ENCODE measurements around the gene GBP4. TPM values are rescaled to one million over a fixed set of nuclear protein-coding genes. Genes with fewer than 3 reads are reported as not detected.

Gene GBP4
- polyA plus RNA-seq, 1 experiment, result not detected

DNA sequence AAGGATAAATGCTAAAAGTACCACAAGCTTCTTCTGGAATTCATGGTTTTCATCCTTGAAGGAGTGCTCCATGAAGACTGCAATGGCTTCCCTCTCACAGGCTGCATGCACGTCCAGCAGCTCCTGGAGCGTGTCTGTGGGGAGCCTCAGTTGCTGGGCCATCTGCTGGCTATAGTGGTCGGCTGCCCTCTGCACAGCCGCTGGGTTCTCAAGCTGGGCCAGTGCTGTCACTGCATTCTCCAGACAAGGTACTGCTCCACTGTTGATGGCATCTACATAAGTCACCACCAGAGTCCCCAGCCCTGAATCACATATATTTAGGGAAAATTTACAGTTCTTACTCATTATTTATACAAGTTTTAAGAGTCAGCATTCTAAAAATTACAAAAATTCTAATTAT, 8.7 kb downstream of the GBP4 start:
- Histone ChIP-seq H3K27me3 (ENCODE audit: control insufficient read depth, insufficient read depth, low read length) (no peaks in the 10 kb centered on the region), H3K27ac (ENCODE audit: low read depth, low read length) (no peak overlapping the region), H3K9me3 (ENCODE audit: control insufficient read depth, insufficient read depth, low read length) (no peaks in the 10 kb centered on the region), H3K4me3 (ENCODE audit: low read depth, low read length) (no peak overlapping the region)
- DNase-seq (ENCODE audit: low read depth, low spot score), result no peak
- POLR2A ChIA-PET, result no interaction called here
- TF ChIP-seq, protein P1, sequence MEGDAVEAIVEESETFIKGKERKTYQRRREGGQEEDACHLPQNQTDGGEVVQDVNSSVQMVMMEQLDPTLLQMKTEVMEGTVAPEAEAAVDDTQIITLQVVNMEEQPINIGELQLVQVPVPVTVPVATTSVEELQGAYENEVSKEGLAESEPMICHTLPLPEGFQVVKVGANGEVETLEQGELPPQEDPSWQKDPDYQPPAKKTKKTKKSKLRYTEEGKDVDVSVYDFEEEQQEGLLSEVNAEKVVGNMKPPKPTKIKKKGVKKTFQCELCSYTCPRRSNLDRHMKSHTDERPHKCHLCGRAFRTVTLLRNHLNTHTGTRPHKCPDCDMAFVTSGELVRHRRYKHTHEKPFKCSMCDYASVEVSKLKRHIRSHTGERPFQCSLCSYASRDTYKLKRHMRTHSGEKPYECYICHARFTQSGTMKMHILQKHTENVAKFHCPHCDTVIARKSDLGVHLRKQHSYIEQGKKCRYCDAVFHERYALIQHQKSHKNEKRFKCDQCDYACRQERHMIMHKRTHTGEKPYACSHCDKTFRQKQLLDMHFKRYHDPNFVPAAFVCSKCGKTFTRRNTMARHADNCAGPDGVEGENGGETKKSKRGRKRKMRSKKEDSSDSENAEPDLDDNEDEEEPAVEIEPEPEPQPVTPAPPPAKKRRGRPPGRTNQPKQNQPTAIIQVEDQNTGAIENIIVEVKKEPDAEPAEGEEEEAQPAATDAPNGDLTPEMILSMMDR (IDR thresholded peaks at IDR 0.05; ENCODE audit: low read depth, low read length), result 0 out of 2 replicates have a peak, but pooled peaks have one; percentile 9
- CTCF ChIA-PET, result interaction anchor here (0.6 to 1.2 kb wide), 2 partner anchors 192 to 206 kb away, joined by 3 read pairs; no protein-coding TSS in a partner anchor

DNA sequence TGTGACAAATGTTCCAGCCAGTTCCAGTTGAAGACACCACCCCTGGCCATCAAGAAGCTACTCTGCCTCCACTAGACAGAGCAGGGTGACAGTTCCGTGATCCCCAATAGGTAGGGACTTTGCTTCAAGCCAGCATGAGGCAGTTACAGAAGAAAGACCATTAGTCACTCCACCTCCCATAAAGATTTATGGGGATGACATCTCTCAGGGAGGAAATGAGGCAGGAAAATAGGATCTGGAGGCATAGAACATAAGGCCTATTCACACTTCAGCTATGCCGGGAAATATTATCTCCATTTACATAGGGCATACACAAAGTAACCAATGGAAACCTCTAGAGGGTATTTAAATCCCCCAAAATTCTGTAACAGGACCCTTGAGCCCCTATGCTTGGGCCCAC, 19.4 kb downstream of the GBP4 start:
- CTCF ChIA-PET, result no interaction called here
- Histone ChIP-seq H3K9me3 (ENCODE audit: control insufficient read depth, insufficient read depth, low read length) (no peaks in the 10 kb centered on the region), H3K27ac (ENCODE audit: low read depth, low read length) (no peak overlapping the region), H3K27me3 (ENCODE audit: control insufficient read depth, insufficient read depth, low read length) (no peaks in the 10 kb centered on the region), H3K4me3 (ENCODE audit: low read depth, low read length) (no peak overlapping the region)
- POLR2A ChIA-PET, result no interaction called here
- TF ChIP-seq, protein P1 (IDR thresholded peaks at IDR 0.05; ENCODE audit: low read depth, low read length), result no peak
- no peak for DNase-seq (ENCODE audit: low read depth, low spot score)

DNA sequence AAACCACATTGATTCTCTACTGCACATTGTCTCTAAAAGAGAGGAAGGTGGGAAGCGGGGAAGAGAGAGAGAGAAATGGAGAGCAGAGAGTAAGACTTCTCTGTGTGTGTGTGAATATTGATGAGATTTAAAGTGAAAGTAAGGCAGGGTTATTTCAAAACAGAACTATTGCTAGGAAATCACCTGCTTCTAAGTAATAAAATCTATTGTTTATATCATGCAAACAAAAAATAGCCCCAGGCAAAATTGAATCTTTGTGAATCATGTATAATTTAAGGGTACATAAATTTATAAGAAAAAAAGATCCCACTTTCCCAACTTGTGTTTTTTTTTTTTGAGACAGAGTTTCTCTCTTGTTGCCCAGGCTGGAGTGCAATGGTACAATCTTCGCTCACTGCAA, 21.8 kb downstream of the GBP4 start:
- POLR2A ChIA-PET, result no interaction called here
- TF ChIP-seq, protein P1 (IDR thresholded peaks at IDR 0.05; ENCODE audit: low read depth, low read length), result no peak
- no peaks in the 10 kb centered on the region for H3K27me3 ChIP-seq (ENCODE audit: control insufficient read depth, insufficient read depth, low read length)
- no peaks in the 10 kb centered on the region for H3K9me3 ChIP-seq (ENCODE audit: control insufficient read depth, insufficient read depth, low read length)
- DNase-seq (ENCODE audit: low read depth, low spot score), result no peak
- H3K27ac ChIP-seq (ENCODE audit: low read depth, low read length), result no peak overlapping the region
- CTCF ChIA-PET, result no interaction called here
- no peak overlapping the region for H3K4me3 ChIP-seq (ENCODE audit: low read depth, low read length)

DNA sequence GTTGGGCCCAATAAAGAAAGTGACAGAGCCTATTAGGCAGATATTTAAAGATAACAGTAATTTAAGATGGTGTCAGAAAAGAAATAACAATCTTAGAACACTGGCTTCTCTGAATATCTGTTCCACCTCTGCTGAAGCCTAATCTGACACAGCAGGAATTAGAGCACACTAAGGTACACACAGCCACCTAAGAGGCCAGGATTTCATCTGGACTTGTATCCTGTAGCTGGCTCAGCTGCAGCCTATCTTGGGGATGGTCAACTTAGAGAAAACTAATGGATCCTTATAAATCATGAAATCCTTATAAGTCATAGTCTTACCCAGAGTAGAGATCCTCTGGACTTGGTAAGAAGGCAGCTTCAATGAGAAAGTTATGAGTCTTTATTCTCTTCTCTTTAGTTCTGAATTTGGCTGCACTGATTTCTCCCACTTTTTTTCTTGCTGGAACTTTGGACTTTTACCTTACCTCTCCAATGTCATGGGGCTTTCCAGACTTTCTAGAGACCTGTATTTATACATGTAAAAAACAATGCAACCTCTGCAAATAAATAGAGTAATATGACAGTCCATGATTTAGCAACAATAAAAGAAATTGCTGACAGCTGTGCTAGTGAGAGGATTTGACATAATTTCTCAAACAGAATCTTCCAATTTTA, 23.0 kb downstream of the GBP4 start, which contains the start of gene GBP7:
GBP7 (minus strand) TSS at position 403 of the 656 bp plus-strand sequence. CDS start 4,068 bp downstream, outside the sequence.
- TF ChIP-seq, protein P1 (IDR thresholded peaks at IDR 0.05; ENCODE audit: low read depth, low read length), result no peak
- ChIA-PET CTCF (no interaction called here), POLR2A (no interaction called here)
- DNase-seq (ENCODE audit: low read depth, low spot score), result no peak
- Histone ChIP-seq H3K27ac (ENCODE audit: low read depth, low read length) (no peak within 1 kb of the TSS), H3K27me3 (ENCODE audit: control insufficient read depth, insufficient read depth, low read length) (no peaks in the 10 kb centered on the region), H3K4me3 (ENCODE audit: low read depth, low read length) (no peak within 1 kb of the TSS), H3K9me3 (ENCODE audit: control insufficient read depth, insufficient read depth, low read length) (no peaks in the 10 kb centered on the region)

DNA sequence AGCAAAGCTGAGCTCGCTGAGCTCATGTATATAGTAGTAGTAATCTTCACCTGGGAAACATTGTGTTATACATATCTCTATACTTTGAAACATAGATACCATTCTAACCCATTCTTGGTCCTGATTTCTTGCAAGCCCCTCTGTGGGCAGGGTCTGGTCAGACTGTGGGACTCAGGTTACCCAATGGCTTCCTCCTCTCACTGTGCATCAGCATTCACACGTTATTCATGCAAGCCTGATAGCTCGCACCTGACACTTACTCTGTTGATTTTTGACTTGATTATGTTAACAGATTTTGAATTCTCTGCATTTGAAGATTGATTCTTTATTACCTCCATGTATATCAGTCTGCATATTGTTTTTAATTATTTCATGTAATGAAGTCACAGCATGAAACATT, 24.3 kb downstream of the GBP4 start:
- Histone ChIP-seq H3K4me3 (ENCODE audit: low read depth, low read length) (no peak overlapping the region), H3K9me3 (ENCODE audit: control insufficient read depth, insufficient read depth, low read length) (no peaks in the 10 kb centered on the region), H3K27me3 (ENCODE audit: control insufficient read depth, insufficient read depth, low read length) (no peaks in the 10 kb centered on the region), H3K27ac (ENCODE audit: low read depth, low read length) (no peak overlapping the region)
- no peak for DNase-seq (ENCODE audit: low read depth, low spot score)
- CTCF ChIA-PET, result no interaction called here
- POLR2A ChIA-PET, result no interaction called here
- TF ChIP-seq, protein P1 (IDR thresholded peaks at IDR 0.05; ENCODE audit: low read depth, low read length), result no peak

Measured in AG04450 (cell line).